ENCODE measurements around the gene RFC3.

GRCh38 chr13:33860526-33860925 lies 42.6 kb downstream of the RFC3 start:
- no peak for TF ChIP-seq RAD21 (IDR thresholded peaks at IDR 0.05; ENCODE audit: low read depth)
- TF ChIP-seq CEBPB (IDR thresholded peaks at IDR 0.05) = no peak
- no peak for TF ChIP-seq FOXM1 (IDR thresholded peaks at IDR 0.05; ENCODE audit: borderline replicate concordance, low read depth)
- no peak for TF ChIP-seq TCF12 (IDR thresholded peaks at IDR 0.05; ENCODE audit: low read depth)
- TF ChIP-seq EGR1 (IDR thresholded peaks at IDR 0.05) = no peak
- no peak for TF ChIP-seq MAX (IDR thresholded peaks at IDR 0.05)
- TF ChIP-seq, protein P1, sequence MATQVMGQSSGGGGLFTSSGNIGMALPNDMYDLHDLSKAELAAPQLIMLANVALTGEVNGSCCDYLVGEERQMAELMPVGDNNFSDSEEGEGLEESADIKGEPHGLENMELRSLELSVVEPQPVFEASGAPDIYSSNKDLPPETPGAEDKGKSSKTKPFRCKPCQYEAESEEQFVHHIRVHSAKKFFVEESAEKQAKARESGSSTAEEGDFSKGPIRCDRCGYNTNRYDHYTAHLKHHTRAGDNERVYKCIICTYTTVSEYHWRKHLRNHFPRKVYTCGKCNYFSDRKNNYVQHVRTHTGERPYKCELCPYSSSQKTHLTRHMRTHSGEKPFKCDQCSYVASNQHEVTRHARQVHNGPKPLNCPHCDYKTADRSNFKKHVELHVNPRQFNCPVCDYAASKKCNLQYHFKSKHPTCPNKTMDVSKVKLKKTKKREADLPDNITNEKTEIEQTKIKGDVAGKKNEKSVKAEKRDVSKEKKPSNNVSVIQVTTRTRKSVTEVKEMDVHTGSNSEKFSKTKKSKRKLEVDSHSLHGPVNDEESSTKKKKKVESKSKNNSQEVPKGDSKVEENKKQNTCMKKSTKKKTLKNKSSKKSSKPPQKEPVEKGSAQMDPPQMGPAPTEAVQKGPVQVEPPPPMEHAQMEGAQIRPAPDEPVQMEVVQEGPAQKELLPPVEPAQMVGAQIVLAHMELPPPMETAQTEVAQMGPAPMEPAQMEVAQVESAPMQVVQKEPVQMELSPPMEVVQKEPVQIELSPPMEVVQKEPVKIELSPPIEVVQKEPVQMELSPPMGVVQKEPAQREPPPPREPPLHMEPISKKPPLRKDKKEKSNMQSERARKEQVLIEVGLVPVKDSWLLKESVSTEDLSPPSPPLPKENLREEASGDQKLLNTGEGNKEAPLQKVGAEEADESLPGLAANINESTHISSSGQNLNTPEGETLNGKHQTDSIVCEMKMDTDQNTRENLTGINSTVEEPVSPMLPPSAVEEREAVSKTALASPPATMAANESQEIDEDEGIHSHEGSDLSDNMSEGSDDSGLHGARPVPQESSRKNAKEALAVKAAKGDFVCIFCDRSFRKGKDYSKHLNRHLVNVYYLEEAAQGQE (IDR thresholded peaks at IDR 0.05; ENCODE audit: low read depth) = no peak
- no peak for TF ChIP-seq CREB1 (IDR thresholded peaks at IDR 0.05; ENCODE audit: low read depth)
- no peak for TF ChIP-seq TAF1 (IDR thresholded peaks at IDR 0.05; ENCODE audit: low read depth)

All from Ishikawa (cell line).